ENCODE data around the gene UBE2E3.
A peak's percentile ranks its signal among the peaks of the same experiment; 100 is the strongest.

GRCh38 chr2:181058378-181059269 is 78.2 kb downstream of the UBE2E3 start:
- peak; percentile 92 for TF ChIP-seq CTCF (IDR thresholded peaks at IDR 0.05; ENCODE audit: low read depth, low read length, poor library complexity, severe bottlenecking)
- no peak for TF ChIP-seq EZH2phosphoT487 (IDR thresholded peaks at IDR 0.05; ENCODE audit: borderline replicate concordance, low read length)

All from DOHH2 (cell line).